Smooth muscle cell (in vitro differentiated cells): Measurements from ENCODE around the gene OS9. TPM values are rescaled to one million over a fixed set of nuclear protein-coding genes. Genes with fewer than 3 reads are reported as not detected.

Source experiments
- DNase-seq: peaks from one replicate; lab custom pipeline; 2025; ENCODE audit not compliant: unreplicated experiment; lab: John Stamatoyannopoulos, UW
- H2AFZ ChIP-seq: fragments of 200-600 bp; sonication (generic); 2 replicates; pipeline ENCODE4 v1.6.0; 2016; ENCODE audit warnings: antibody characterized with exemption, low read depth, mild to moderate bottlenecking
- H3F3A ChIP-seq: fragments of 200-600 bp; sonication (generic); 2 replicates; pipeline ENCODE4 v1.6.0; 2017; ENCODE audit warnings: antibody characterized with exemption, low read depth
- H3K27ac ChIP-seq: fragments of 200-600 bp; sonication (generic); 2 replicates; pipeline ENCODE4 v1.5.1; 2016; ENCODE audit warnings: low read depth, mild to moderate bottlenecking
- H3K27me3 ChIP-seq: fragments of 200-600 bp; sonication (generic); 2 replicates; pipeline ENCODE4 v1.6.1; 2016; ENCODE audit warnings: low read depth, mild to moderate bottlenecking
- H3K36me3 ChIP-seq: fragments of 200-600 bp; sonication (generic); 2 replicates; pipeline ENCODE4 v1.5.1; 2016; ENCODE audit warnings: low read depth
- H3K4me1 ChIP-seq: fragments of 200-600 bp; sonication (generic); 2 replicates; pipeline ENCODE4 v1.5.1; 2016; ENCODE audit warnings: low read depth
- H3K4me2 ChIP-seq: fragments of 200-600 bp; sonication (generic); 2 replicates; pipeline ENCODE4 v1.6.0; 2016; ENCODE audit warnings: mild to moderate bottlenecking
- H3K4me3 ChIP-seq: fragments of 200-600 bp; sonication (generic); 2 replicates; pipeline ENCODE4 v1.5.1; 2016; ENCODE audit warnings: mild to moderate bottlenecking
- H3K79me2 ChIP-seq: fragments of 200-600 bp; sonication (generic); 2 replicates; pipeline ENCODE4 v1.6.0; 2016; ENCODE audit warnings: low read depth, mild to moderate bottlenecking
- H3K9ac ChIP-seq: fragments of 200-600 bp; sonication (generic); 2 replicates; pipeline ENCODE4 v1.6.0; 2016; ENCODE audit warnings: low read depth
- H3K9me3 ChIP-seq: fragments of 200-600 bp; sonication (generic); replicated peaks from 2 replicates; pipeline ENCODE4 v1.5.1; 2016; ENCODE audit warnings: low read depth
- H4K20me1 ChIP-seq: fragments of 200-600 bp; sonication (generic); 2 replicates; pipeline ENCODE4 v1.6.0; 2016; ENCODE audit warnings: low read depth
- WGBS: methylation state at CpG from one replicate; pipeline ENCODE4 v1.1.7; 2016; ENCODE audit warnings: low lambda C conversion rate; 5-methylcytosine and 5-hydroxymethylcytosine counted together
- polyA plus RNA-seq: library from polyadenylated mRNA; unstranded; fragments of >200 nt; fragmentation: Nextera tagmentation; extraction: Ambion mirVana; gene quantifications from 2 replicates; pipeline ENCODE4 v1.2.1, GENCODE V29; 2016
- total RNA-seq: library from RNA; depleted of rRNA; stranded (reverse); fragments of >200 nt; gene quantifications from 2 replicates; pipeline ENCODE4 v1.2.3, GENCODE V29; 2014
- TF ChIP-seq, protein P1 (sequence below): fragments of 200-600 bp; sonication (generic); IDR thresholded peaks from 2 replicates; pipeline ENCODE4 v1.5.1; 2017; ENCODE audit warnings: borderline replicate concordance, mild to moderate bottlenecking, antibody characterized with exemption; ENCODE audit not compliant: insufficient read depth, poor library complexity, severe bottlenecking

OS9 gene
- total and polyA plus RNA-seq, 2 experiments from 2014 or later = 179 to 236 TPM

DNA sequence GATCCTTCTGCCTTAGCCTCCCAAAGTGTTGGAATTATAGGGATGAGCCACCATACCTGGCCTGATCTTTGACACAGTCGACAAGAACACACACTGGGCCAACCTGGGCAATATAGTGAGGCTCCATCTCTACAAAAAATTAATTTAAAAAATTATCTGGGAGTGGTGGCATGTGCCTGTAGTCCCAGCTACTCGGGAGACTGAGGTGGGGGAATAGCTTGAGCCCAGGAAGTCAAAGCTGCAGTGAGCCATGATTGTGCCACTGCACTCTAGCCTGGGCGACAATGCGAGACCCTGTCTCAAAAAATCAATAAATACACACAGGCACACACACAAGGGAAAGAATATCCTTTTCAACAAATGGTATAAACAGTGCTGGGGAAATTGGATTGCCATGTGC, 6.1 kb upstream of the OS9 start:
- H3F3A ChIP-seq = no peaks in the 10 kb centered on the region
- H2AFZ ChIP-seq = no peak overlapping the region
- no peaks in the 10 kb centered on the region for H3K9me3 ChIP-seq
- no peak overlapping the region for H3K4me2 ChIP-seq
- no peaks in the 10 kb centered on the region for H4K20me1 ChIP-seq
- H3K36me3 ChIP-seq = no peaks in the 10 kb centered on the region
- no peak overlapping the region for H3K27ac ChIP-seq
- 76% methylated on average over 4 of the region's 4 CpGs for WGBS
- H3K4me3 ChIP-seq = no peak overlapping the region
- H3K27me3 ChIP-seq = peaks cover 10% of the 10 kb centered on the region
- H3K4me1 ChIP-seq = no peaks in the 10 kb centered on the region
- no peaks in the 10 kb centered on the region for H3K79me2 ChIP-seq
- H3K9ac ChIP-seq = no peak overlapping the region
- DNase-seq = no peak
- TF ChIP-seq, protein P1, sequence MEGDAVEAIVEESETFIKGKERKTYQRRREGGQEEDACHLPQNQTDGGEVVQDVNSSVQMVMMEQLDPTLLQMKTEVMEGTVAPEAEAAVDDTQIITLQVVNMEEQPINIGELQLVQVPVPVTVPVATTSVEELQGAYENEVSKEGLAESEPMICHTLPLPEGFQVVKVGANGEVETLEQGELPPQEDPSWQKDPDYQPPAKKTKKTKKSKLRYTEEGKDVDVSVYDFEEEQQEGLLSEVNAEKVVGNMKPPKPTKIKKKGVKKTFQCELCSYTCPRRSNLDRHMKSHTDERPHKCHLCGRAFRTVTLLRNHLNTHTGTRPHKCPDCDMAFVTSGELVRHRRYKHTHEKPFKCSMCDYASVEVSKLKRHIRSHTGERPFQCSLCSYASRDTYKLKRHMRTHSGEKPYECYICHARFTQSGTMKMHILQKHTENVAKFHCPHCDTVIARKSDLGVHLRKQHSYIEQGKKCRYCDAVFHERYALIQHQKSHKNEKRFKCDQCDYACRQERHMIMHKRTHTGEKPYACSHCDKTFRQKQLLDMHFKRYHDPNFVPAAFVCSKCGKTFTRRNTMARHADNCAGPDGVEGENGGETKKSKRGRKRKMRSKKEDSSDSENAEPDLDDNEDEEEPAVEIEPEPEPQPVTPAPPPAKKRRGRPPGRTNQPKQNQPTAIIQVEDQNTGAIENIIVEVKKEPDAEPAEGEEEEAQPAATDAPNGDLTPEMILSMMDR = no peak

DNA sequence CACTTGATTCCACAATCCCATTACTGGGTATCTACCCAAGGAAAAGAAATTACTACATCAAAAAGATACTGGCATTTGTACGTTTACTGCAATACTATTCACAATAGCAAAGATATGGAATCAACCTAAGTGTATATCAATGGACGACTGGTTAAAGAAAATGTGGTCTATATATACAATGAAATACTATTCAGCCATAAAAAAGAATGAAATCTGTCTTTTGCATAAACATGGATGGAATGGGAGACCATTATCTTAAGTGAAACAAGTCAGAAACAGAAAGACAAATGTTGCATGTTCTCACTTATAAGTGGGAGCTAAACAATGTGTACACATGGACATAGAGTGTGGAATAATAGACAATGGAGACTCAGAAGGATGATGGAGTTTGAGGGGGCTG, 5.0 kb upstream of the OS9 start:
- Histone ChIP-seq H3K36me3 (no peaks in the 10 kb centered on the region), H3F3A (no peaks in the 10 kb centered on the region), H3K27me3 (peaks cover 10% of the 10 kb centered on the region), H4K20me1 (no peaks in the 10 kb centered on the region), H3K27ac (no peak overlapping the region), H3K9ac (no peak overlapping the region), H3K9me3 (no peaks in the 10 kb centered on the region), H3K4me1 (no peaks in the 10 kb centered on the region), H3K4me3 (no peak overlapping the region), H3K79me2 (no peaks in the 10 kb centered on the region), H3K4me2 (no peak overlapping the region), H2AFZ (no peak overlapping the region)
- TF ChIP-seq, protein P1 = no peak
- 58% methylated on average over 2 of the region's 2 CpGs for WGBS
- DNase-seq = no peak

DNA sequence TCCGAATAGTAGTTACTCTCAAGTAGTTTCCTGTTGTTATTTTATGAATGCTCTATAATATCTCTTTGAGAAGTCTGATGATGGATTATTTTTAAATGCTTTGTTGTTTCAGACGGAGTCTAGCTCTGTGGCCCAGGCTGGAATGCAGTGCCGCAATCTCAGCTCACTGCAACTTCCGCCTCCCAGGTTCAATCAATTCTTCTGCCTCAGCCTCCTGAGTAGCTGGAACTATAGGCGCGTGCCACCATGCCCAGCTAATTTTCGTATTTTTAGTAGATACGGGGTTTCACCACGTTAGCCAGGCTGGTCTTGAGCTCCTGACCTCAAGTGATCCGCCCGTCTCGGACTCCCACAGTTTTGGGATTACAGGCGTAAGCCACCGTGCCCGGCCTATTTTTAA, 1.4 kb upstream of the OS9 start:
- TF ChIP-seq, protein P1 = no peak
- no peak overlapping the region for H3K4me3 ChIP-seq
- DNase-seq = no peak
- peaks cover 6% of the 10 kb centered on the region for H3K4me1 ChIP-seq
- peaks cover 8% of the 10 kb centered on the region for H3K36me3 ChIP-seq
- no peaks in the 10 kb centered on the region for H3K27me3 ChIP-seq
- no peak overlapping the region for H3K4me2 ChIP-seq
- no peak overlapping the region for H3K27ac ChIP-seq
- H3K9me3 ChIP-seq = no peaks in the 10 kb centered on the region
- H3K9ac ChIP-seq = no peak overlapping the region
- H3K79me2 ChIP-seq = no peaks in the 10 kb centered on the region
- H4K20me1 ChIP-seq = no peaks in the 10 kb centered on the region
- H3F3A ChIP-seq = no peaks in the 10 kb centered on the region
- H2AFZ ChIP-seq = no peak overlapping the region
- WGBS = 92% methylated on average over 15 of the region's 15 CpGs

DNA sequence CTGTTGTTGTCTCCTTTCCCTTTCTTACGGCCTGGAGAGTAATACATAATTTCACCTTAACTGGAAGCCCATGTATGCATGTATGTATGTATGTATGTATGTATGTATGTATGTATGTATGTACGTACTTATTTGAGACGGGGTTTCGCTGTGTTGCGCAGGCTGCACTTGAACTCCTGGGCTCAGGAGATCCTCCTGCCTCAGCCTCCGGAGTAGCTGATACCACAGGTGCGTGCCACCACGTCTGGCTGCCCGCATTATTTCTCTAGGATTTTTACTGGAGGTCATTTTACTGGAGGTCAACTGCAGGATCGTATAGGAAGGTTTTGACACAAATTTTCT, 644 bp upstream of the OS9 start:
- H3K4me1 ChIP-seq = peaks cover 6% of the 10 kb centered on the region
- peak overlapping the region; percentile 42 for H2AFZ ChIP-seq
- H3K9ac ChIP-seq = no peak overlapping the region
- no peaks in the 10 kb centered on the region for H3K27me3 ChIP-seq
- no peaks in the 10 kb centered on the region for H3K9me3 ChIP-seq
- H3K36me3 ChIP-seq = peaks cover 8% of the 10 kb centered on the region
- H3K4me3 ChIP-seq = peak overlapping the region; percentile 22
- H4K20me1 ChIP-seq = no peaks in the 10 kb centered on the region
- no peak for DNase-seq
- no peaks in the 10 kb centered on the region for H3F3A ChIP-seq
- peak overlapping the region; percentile 80 for H3K4me2 ChIP-seq
- WGBS = 65% methylated on average over 10 of the region's 10 CpGs
- H3K27ac ChIP-seq = no peak overlapping the region
- H3K79me2 ChIP-seq = no peaks in the 10 kb centered on the region
- TF ChIP-seq, protein P1 = no peak
